ENCODE data around the gene CDK5. TPM values are rescaled to one million over a fixed set of nuclear protein-coding genes. Genes with fewer than 3 reads are reported as not detected.

CDK5 gene
- total RNA-seq, 2 donors from 2014 or later: 13.1 to 18.5 TPM

GRCh38 chr7:151094675-151095074 lies 37.0 kb upstream of the CDK5 start:
- intact Hi-C loops (cut with DNase I): no loop called here
- TF ChIP-seq POLR2A (IDR thresholded peaks at IDR 0.05) (no peak), CTCF (IDR thresholded peaks at IDR 0.05) (no peak), POLR2AphosphoS5 (IDR thresholded peaks at IDR 0.05) (no peak)
- Histone ChIP-seq H3K27me3 (replicated peaks; ENCODE audit: insufficient read depth) (no peaks in the 10 kb centered on the region), H3K27ac (no peak overlapping the region), H3K36me3 (no peaks in the 10 kb centered on the region), H3K4me3 (no peak overlapping the region), H3K4me1 (replicated peaks) (peaks cover under 1% of the 10 kb centered on the region), H3K9me3 (no peaks in the 10 kb centered on the region)
- no peak for DNase-seq (ENCODE audit: low spot score)
- 90% methylated on average over 5 of the region's 5 CpGs for WGBS

GRCh38 chr7:151093748-151094147 lies 36.1 kb upstream of the CDK5 start:
- TF ChIP-seq POLR2A (IDR thresholded peaks at IDR 0.05) (no peak), POLR2AphosphoS5 (IDR thresholded peaks at IDR 0.05) (no peak), CTCF (IDR thresholded peaks at IDR 0.05) (no peak)
- Histone ChIP-seq H3K4me1 (replicated peaks) (peaks cover 4% of the 10 kb centered on the region), H3K27me3 (replicated peaks; ENCODE audit: insufficient read depth) (no peaks in the 10 kb centered on the region), H3K36me3 (no peaks in the 10 kb centered on the region), H3K27ac (no peak overlapping the region), H3K4me3 (no peak overlapping the region), H3K9me3 (no peaks in the 10 kb centered on the region)
- no peak for DNase-seq (ENCODE audit: low spot score)
- intact Hi-C loops (cut with DNase I): no loop called here
- WGBS: 91% methylated on average over 6 of the region's 6 CpGs

- 87% methylated on average over 14 of the region's 14 CpGs for WGBS
- H3K36me3 ChIP-seq: no peaks in the 10 kb centered on the region
- H3K27ac ChIP-seq: no peak overlapping the region
- no peak for DNase-seq (ENCODE audit: low spot score)
- H3K27me3 ChIP-seq (replicated peaks; ENCODE audit: insufficient read depth): no peaks in the 10 kb centered on the region
- peaks cover 16% of the 10 kb centered on the region for H3K4me1 ChIP-seq (replicated peaks)
- H3K4me3 ChIP-seq: no peak overlapping the region
- intact Hi-C loops (cut with DNase I): no loop called here
- no peak for TF ChIP-seq CTCF (IDR thresholded peaks at IDR 0.05)
- TF ChIP-seq POLR2A (IDR thresholded peaks at IDR 0.05): no peak
- TF ChIP-seq POLR2AphosphoS5 (IDR thresholded peaks at IDR 0.05): no peak
- H3K9me3 ChIP-seq: no peaks in the 10 kb centered on the region
Observed at GRCh38 chr7:151091988-151092387, 34.3 kb upstream of the CDK5 start.

- DNase-seq (ENCODE audit: low spot score): no peak
- intact Hi-C loops (cut with DNase I): no loop called here
Observed at GRCh38 chr7:151091431-151091830, 33.7 kb upstream of the CDK5 start.

More at GRCh38 chr7:151091431-151091830, 33.7 kb upstream of the CDK5 start:
- no peak overlapping the region for H3K4me3 ChIP-seq
- H3K4me1 ChIP-seq (replicated peaks): peaks cover 16% of the 10 kb centered on the region
- 48% methylated on average over 5 of the region's 6 CpGs for WGBS
- H3K36me3 ChIP-seq: no peaks in the 10 kb centered on the region
- TF ChIP-seq POLR2A (IDR thresholded peaks at IDR 0.05) (no peak), CTCF (IDR thresholded peaks at IDR 0.05) (peak in 1 of 4 experiments; percentile 10), POLR2AphosphoS5 (IDR thresholded peaks at IDR 0.05) (no peak)
- no peak overlapping the region for H3K27ac ChIP-seq
- no peaks in the 10 kb centered on the region for H3K9me3 ChIP-seq
- no peaks in the 10 kb centered on the region for H3K27me3 ChIP-seq (replicated peaks; ENCODE audit: insufficient read depth)

Measured in prostate gland (tissue), 2 donors.